HG03103 (cell line): ENCODE data around the gene KRT34.
"Not testable (repeated sequence)": the region's sequence is repeated elsewhere in the genome, so short reads cannot be mapped to it uniquely, and the experiment has no call there.

Experiments
- ATAC-seq: cut with Tn5 transposase; IDR thresholded peaks from one replicate; pipeline ENCODE4 v1.9.1; 2021; ENCODE audit warnings: low read depth; ENCODE audit not compliant: unreplicated experiment

Gene KRT34

GRCh38 chr17:41381943-41382342 lies at the start of gene KRT34:
Gene KRT34, minus strand, starts transcription at chr17:41382306. Its CDS starts 60 bp downstream, at chr17:41382246.
- ATAC-seq = not testable (repeated sequence)

- ATAC-seq = not testable (repeated sequence)
Measured at GRCh38 chr17:41430376-41430775, 48.3 kb upstream of the KRT34 start.

- ATAC-seq = no peak
Measured at GRCh38 chr17:41429667-41430066, 47.6 kb upstream of the KRT34 start.

GRCh38 chr17:41428591-41429291 lies 46.6 kb upstream of the KRT34 start:
- ATAC-seq = no peak

- no peak for ATAC-seq
Measured at GRCh38 chr17:41424111-41424635, 42.1 kb upstream of the KRT34 start, which contains the start of gene KRT37. Gene KRT37, minus strand, starts transcription at chr17:41424585. Its CDS starts 62 bp downstream, at chr17:41424523.

- not testable (repeated sequence) for ATAC-seq
Measured at GRCh38 chr17:41422586-41422985, 40.5 kb upstream of the KRT34 start.

GRCh38 chr17:41421617-41422016 lies 39.5 kb upstream of the KRT34 start:
- no peak for ATAC-seq

GRCh38 chr17:41421116-41421515 lies 39.0 kb upstream of the KRT34 start:
- no peak for ATAC-seq

GRCh38 chr17:41420134-41420533 lies 38.0 kb upstream of the KRT34 start:
- ATAC-seq = no peak

- ATAC-seq = no peak
Measured at GRCh38 chr17:41419716-41420115, 37.6 kb upstream of the KRT34 start.

- no peak for ATAC-seq
Measured at GRCh38 chr17:41418116-41418860, 36.2 kb upstream of the KRT34 start.

GRCh38 chr17:41417576-41418015 lies 35.5 kb upstream of the KRT34 start:
- no peak for ATAC-seq

GRCh38 chr17:41417127-41417526 lies 35.0 kb upstream of the KRT34 start:
- ATAC-seq = no peak

- no peak for ATAC-seq
Measured at GRCh38 chr17:41416479-41416878, 34.4 kb upstream of the KRT34 start.

GRCh38 chr17:41415833-41416335 lies 33.8 kb upstream of the KRT34 start:
- ATAC-seq = no peak

- ATAC-seq = no peak
Measured at GRCh38 chr17:41415411-41415810, 33.3 kb upstream of the KRT34 start.

- ATAC-seq = no peak
Measured at GRCh38 chr17:41413982-41414381, 31.9 kb upstream of the KRT34 start.

- ATAC-seq = no peak
Measured at GRCh38 chr17:41413353-41413957, 31.3 kb upstream of the KRT34 start.

- ATAC-seq = no peak
Measured at GRCh38 chr17:41411072-41411840, 29.1 kb upstream of the KRT34 start.

- ATAC-seq = no peak
Measured at GRCh38 chr17:41407226-41407625, 25.1 kb upstream of the KRT34 start.
